Ecto neural progenitor cell (in vitro differentiated cells): ENCODE results near the gene CEACAM19.

Experiments used
- DNase-seq: peaks from one replicate; pipeline ENCODE4 v3.0.0-alpha.2; 2018; ENCODE audit warnings: low spot score

Gene CEACAM19

GRCh38 chr19:44723299-44723951, 52.1 kb downstream of the CEACAM19 start:
- DNase-seq = no peak

- peak; percentile 87 for DNase-seq
Measured at GRCh38 chr19:44723952-44724319, 52.7 kb downstream of the CEACAM19 start.

- DNase-seq = no peak
Measured at GRCh38 chr19:44725251-44725650, 54.0 kb downstream of the CEACAM19 start.

GRCh38 chr19:44725684-44726083, 54.4 kb downstream of the CEACAM19 start:
- no peak for DNase-seq

GRCh38 chr19:44726465-44726864, 55.2 kb downstream of the CEACAM19 start:
- DNase-seq = no peak

GRCh38 chr19:44728178-44728577, 56.9 kb downstream of the CEACAM19 start:
- DNase-seq = no peak

GRCh38 chr19:44729516-44730033, 58.3 kb downstream of the CEACAM19 start:
- DNase-seq = no peak

GRCh38 chr19:44731081-44731480, 59.8 kb downstream of the CEACAM19 start:
- DNase-seq = no peak

GRCh38 chr19:44731622-44732021, 60.3 kb downstream of the CEACAM19 start:
- no peak for DNase-seq

- DNase-seq = no peak
Measured at GRCh38 chr19:44732235-44733014, 61.1 kb downstream of the CEACAM19 start.
